Islet of Langerhans (tissue), 1 donor: ENCODE results near the gene GMDS.

ENCODE experiments used
- FAIRE-seq: peaks from one replicate; lab custom pipeline; 2011; peaks lifted over from hg19 to GRCh38; lab: Jason Lieb, UNC

GMDS gene

DNA sequence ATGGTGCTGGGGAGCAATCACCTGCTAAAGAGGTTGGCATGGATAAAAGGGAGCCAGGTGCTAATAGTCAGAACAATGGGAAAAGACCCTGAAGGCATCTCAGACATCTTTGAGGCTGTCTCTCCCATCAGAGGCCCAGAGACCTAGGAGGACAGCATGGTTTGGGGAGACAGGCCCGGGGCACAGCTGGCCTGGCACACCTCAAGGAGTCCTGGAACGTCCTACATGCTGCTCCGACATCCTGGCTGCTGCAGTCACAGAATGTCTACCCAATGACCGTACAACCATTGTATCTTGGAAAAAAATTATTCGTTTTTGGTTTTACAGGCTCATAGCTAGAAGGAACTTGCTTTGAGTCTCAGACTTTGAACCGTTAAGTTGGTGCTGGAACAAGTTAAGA, 4.4 kb downstream of the GMDS start:
- FAIRE-seq = no peak

DNA sequence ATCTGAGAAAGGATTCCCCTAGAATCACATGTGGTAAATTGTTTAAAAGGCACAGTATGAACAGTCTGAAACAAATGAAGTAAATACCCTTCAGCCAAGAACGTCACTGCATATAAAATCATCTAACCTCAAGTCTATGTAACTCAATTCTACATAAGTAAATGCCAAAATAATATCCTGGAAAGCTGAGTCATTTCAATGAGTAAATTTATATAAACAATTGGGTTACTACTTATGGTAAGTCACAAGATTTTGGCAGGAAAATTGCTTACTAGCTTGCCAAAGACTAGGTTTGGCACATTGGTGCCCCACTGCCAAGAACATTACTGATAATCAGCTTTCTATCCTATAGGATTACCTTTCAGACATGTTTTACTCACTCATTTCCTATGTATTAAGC, 8.4 kb downstream of the GMDS start:
- no peak for FAIRE-seq

DNA sequence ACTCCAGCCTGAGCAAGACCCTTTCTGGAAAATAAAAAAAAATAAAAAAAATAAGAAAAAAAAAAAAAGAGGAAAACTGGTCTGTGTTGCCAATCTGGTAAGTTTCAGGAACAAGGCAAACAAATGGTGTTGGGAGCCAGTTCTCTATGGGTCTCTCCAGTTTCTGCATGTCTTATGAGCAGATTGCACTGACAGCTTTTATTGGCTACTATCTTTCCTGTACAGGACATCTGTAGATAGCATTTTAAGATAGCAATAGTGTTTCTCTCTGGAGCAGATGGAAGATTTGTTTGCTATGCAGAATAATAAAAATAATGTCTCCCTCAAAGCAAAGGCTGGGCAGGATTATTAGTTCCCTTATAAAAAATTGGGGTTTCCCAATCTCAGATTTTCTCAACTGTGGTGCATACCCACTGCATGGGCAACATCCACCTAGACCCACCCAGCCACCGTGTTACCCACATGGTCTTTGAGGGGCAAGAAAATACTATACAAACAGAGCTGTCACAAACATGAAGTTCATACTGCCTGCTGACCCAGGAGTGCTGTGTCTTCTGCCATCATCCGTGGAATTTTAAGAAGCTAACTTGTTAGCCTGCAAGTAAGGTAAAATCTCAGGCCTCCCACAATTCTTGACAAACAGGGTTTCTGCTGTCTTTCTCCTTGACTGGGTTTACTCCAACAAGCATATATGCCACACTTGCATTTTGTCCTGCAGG, 9.5 kb downstream of the GMDS start:
- FAIRE-seq = no peak

DNA sequence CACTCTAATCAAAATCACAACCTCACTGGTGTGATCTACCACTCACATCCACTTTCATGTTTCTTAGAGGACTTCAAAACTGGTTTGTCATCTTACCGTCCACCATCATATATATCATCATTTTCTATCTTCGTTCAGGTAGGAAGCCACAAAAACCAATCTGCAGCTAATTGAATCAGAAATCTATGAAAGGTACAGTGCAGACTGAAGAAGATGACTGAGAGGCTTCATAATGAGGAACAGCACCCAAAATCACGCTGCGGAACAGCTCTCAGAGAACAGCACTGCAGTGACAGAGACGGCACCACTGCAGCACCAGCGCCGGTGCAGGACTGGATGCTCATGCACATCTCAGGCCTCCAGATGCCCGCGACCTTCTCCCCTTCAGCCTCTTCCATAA, 13.0 kb downstream of the GMDS start:
- FAIRE-seq = no peak

DNA sequence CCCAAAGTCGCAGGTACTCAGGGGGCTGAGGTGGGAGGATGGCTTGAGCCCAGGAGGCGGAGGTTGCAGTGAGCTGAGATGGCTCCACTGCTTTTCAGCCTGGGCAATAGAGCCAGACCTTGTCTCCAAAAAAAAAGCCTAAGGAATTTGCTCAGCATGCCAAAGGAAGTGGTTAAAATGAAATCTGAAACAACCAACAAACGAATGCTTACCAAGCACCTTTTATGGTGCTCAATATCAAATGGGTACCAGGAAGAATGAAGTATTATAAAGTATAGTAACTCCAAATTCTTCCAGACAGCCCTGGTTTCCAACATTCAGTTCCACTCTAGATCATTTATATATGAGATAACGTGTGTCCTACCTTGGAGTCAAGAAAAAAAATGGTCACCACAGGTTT, 14.0 kb downstream of the GMDS start:
- no peak for FAIRE-seq

DNA sequence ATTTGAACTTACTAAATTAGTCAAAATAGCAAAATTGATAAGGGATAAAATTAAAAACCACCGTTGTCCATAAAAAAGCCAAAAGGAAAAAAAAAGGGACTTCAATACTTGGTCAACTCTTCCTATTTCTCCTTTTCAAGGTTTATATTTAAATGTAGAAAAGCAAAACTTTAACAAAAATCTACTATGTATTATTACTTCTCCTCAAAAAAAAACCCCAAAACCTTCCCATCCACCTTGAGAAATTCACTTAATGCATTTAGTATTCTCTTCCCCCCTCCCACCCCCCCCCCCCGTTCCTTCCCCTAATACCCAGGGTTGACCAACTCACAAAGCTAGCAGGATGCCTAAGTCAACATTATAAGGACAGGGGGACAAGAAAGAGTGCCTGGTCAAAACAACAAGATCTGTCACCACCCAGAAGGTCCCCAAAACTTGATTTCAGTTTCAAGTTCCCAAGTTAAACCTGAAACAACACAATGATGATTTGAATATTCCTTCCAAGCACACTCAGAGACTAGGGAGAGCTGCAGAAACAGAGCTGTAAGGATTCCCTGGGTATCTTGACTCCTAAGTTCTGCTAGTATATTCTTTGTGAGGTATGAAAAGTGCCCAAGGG, 14.6 kb downstream of the GMDS start:
- FAIRE-seq = no peak

DNA sequence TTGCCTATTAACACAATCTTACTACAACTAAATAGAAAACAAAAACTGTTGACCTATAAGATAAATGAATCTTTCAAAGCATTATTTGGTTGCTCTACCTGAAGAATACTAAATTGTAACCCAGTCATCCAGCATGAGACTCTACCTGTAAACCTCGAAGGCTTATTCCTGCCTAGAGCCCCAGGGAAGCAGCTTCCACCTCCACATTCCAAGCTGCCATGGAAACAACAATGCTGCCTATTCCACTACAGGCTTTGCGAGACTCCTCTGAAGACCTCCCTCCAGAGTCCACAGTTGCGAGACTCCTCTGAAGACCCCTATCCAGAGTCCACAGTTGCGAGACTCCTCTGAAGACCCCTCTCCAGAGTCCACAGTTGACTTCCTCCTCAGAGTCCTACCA, 15.7 kb downstream of the GMDS start:
- FAIRE-seq = no peak

DNA sequence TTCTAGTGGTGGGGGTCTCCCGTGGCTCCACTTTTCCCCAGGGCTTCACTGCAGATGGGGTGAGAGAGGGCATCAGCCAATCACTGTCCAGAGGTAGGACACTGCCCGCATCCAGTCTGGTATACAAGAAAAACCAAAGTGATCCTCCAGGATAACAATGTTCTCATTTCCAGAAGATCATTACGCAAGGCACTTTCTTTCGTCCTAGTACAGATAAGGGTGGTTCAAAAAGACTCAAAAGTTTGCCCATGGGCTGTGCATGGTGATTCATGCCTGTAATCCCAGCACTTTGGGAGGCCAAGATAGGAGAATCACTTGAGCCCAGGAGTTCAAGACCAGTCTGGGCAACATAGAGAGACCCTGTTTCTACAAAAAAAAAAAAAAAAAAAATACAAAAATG, 16.4 kb downstream of the GMDS start:
- FAIRE-seq = no peak

DNA sequence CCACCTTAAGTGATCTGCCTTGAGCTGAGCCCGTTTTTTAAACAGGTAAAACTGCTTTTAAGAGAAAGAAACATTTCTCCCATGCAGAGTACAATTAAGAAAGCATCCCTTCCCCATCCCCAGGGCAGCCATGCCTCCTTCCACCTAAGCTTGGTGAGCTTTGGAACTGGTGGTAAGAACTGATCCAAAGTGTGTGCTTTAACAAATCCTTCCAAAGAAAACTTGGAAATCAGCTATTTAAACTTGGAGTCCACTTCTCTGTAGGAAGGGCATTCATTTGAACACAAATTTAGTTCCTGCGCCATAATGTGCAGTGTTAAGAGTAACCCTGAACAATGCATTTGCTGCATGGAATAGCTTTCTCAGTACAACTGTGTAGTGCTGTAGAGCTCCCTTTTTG, 17.0 kb downstream of the GMDS start:
- no peak for FAIRE-seq

DNA sequence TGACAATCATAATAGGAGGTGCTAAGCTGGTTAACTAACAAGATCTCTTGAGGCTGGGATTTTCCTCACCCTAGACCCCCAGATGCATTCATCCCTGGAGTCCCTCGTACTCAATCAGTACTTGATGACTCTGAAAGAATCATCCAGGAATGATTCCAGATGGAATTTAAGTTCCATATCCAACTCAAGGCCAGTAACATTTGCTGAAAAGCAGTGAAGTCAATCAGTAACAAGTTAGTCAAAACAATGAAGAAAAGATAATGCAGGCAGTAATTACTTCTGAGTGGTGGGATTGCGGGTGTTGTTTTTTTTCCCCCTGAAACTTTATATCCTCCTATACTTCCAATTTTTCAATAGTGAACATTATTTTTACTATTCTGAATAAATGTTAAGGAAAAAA, 18.6 kb downstream of the GMDS start:
- FAIRE-seq = no peak

DNA sequence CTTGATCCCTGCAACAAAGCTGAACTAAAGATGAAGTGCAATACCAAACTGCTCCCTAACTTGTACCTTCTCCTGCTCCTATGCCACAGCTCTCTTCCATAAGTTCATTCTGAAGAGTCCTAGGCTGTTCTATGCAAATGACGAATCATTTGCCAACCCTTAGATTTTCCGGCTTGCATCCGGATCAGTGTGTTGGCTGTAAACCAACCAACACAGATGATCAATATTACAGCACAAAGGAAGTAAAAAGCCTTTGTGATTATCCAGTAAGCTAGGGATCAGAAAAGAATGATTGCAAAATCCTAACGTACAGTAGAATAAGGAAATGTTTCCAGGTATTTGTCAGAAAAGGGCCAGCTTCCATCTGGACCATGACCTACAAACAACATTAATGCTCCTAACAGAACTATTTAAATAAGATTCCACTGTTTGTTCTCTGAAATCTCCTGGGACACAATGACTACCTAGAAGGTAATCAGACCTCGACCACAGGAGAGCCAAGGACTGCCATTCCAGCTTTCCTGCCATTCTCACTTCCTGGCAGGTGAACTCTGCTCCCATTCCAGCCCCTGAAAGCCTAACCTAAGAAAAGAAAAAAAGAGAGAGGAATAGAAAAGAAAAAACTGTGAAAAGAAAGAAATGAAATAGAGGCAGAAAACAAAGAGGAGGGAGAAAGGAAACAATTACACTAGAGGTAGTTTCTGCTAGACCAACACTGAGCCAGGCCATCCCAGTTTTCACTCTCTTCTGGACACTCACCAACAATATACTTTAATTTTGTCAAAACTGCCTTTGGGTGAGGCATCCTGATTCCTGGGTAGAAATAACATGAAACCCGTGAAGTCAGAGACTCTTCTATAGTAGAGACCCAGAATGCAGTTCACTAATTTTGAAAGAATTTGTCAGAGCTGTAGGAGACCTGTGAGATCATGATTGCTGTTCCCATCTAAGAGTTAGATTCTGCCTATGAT, 19.7 kb downstream of the GMDS start:
- no peak for FAIRE-seq

DNA sequence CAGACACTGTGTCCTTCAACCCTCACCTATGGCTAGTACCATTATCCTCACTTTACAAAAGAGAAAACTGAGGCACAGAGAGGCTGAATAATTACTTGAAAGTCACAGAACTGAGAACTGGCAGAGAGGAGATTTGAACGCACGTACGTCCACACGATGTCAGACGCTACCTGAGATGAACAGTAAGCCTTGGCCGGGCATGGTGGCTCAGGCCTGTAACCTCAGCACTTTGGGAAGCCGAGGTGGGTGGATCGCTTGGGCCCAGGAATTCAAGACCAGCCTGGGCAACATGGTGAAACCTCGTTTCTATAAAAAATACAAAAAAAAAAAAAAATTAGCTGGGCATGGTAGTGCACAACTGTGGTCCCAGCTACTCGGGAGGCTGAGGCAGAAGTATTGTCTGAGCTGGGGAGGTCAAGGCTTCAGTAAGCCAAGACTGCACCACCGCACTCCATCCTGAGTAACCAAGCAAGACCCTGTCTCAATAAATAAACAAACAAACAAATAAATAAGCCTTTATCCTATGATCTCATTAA, 20.5 kb downstream of the GMDS start:
- FAIRE-seq = no peak

DNA sequence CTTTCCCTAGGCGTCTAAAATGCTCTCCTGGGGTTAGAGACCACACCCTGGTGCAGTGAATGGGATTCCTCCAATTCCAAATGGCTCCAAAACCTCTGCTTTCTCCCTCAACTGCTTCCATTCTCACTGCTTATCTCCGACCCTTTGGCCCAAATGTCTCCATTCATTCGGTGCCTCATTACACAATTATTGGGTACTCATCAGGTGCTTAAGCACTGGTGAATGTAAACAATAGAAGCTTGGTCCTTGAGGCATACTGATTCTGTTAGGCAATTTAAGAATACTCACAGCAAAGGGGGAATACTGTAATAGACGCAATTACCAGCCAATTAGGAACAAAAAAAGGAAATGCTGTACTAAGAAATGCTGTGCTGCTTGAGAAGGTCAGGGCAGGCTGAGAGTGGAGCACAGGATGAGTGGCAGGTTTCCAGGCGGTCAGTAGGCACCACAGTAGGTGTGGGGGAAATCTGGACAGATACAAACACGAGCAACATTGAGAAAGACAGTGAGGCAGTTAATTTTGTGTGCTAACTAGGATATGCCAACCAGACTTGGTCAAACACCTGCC, 23.0 kb downstream of the GMDS start:
- FAIRE-seq = no peak

DNA sequence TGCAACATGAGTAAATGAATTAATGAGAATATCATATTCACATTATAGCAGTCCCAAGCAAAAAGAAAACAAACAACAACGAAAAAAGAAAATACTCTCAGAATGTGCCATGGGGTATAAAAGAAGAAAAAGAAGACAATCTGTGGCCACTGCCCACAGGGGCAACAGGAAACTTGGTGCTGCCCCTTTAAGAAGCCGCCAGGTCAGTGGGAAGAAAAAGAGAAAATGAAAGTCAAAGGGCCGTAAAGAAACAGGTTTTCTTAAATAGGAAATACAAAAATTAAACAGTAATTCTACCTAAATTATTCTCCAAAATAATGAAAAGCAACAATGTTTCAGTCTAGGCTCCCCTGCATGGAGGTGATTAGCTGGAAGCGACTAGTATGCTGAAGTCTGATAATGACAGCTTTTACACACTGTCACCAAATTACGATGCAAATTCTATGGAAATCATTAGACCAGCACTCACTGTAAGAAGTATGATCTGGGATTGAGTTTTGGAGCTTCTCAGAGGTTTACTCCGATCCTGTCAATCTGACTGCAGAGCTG, 23.6 kb downstream of the GMDS start:
- no peak for FAIRE-seq

DNA sequence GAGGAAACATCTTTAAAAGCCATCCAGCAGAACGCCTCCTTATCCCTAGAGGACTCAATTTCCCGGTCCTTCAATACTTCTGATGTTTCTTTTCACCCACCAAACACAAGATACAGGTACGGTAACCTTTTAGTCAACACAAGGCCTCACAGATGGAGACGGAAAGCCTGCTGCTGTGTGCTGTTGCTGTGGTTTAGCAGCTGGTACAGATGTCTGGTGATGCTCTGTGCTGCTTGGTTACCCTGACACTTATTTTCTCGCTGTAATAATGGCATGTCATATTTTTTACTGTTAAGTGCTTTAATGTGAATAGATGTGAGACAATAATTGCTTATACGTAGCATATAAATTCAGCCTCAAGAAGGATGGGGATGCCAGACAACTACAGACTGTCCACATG, 25.3 kb downstream of the GMDS start:
- no peak for FAIRE-seq

DNA sequence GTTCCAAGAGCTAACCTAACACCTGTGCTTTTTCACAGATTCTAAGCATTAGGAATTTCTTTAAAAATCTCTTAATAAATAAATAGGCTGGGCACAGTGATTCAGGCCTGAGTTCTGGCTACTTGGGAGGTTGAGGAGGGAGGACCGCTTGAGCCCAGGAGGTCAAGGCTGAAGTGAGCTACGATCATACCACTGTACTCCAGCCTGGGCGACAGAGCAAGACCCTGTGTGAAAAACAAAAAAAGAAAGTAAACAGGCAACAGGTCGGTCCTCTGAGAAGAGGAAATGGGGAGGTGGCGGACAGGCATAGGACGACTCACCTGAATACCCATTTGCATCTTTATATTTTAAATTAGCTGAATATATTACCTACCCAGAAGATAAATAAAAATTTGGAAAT, 26.5 kb downstream of the GMDS start:
- FAIRE-seq = no peak

DNA sequence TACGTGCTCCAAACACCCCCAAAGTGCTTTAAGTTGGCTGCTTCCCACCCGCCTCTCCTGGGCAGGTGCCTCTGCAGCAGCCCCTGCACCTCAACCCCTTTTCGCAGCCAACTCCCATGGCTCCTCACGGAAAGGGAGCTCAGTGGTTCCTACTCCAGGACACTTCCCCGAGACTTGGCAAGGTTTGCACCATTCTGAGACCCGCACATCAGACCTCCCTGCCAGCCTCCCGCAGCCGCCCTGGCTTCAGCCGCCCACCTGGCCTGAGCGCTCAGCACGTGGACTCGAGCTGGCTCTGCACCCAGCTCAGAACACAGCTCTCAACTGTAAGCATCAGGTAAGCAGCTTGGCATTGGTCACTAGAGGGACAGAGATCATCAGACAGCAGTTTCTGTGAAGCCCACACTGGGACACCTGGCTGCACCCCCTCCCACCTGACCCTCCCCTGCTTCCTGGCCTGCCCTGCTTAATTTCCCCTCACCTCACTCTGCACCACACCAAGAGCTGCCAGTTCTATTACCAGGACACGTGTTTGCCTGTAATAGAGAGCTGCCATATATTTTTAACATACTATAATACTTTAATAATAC, 28.5 kb downstream of the GMDS start:
- FAIRE-seq = no peak

DNA sequence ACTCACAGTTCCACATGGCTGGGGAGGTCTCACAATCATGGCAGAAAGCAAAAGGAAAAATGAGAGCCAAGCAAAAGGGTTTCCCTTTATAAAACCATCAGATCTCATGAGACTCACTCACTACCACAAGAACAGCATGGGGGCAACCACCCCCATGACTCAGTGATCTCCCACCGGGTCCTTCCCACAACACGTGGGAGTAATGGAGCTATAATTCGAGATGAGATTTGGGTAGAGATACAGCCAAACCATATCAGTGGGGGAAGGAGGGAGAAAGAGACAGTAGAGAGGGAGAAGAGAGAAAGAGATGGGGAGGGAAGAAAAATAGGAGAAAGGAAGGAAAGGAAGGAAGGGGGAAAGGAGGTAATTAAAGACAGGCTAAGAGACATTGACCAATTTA, 30.1 kb downstream of the GMDS start:
- FAIRE-seq = no peak

DNA sequence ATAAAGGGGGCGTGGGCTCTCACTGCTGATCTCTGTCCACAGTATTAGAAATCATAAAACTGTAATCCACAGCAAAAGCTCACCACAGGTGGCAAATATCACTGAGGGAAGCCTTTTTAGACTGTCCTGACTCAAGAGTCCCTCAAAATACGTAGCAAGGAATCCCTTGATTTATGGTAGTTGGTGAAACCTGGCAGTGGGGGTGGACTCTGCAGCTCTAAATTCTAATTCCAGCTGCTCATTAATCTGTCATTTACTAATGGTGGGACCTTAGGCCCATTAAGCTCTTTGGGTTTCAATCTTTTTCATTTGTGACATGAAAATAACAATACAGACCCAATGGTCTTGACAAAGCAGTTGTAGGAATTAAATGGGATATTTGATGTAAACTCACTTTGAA, 32.3 kb downstream of the GMDS start:
- FAIRE-seq = no peak

DNA sequence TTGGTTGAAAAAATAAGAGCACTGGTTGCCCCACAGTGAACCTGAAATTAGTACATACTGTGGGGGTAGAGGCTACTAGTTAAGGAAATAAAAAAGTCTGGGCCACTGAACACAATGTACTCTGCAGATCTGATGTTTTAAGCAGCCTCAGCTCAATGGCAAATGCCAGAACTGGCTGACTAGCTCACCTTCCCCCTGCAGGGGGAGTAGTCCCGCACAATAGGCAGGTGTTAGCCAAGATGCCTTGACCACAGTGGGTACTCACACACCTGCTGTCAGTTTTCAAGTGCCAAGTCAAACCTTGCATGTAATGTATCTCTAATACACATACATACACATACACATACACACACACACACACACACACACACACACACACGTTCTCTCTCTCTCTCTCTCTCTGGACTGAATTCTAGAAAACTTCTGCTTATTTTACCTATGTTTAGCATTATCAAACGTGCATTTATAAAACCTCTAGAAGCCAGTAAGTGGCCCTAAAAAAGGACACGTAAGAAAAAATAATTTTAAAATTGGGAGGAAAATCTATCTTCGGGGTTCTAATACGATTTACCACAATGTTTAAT, 36.1 kb downstream of the GMDS start:
- no peak for FAIRE-seq

DNA sequence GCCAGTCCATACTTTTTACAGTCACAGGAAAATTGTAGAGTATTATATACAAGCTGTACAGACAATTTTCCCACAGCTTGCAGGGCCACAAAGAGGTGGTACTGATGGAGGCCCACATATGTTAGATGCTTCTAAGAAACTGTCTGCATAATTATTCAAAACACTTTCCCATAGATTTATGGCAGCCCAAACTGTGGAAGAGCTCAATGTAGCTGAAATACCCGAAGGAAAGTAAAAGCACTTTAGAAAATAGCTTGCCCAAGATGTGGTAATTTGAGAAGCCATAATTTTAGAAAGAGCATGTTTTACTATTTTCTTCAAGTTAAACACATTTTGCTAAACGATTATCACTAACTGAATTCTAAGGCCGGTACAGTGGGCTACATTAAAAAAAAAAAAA, 36.9 kb downstream of the GMDS start:
- FAIRE-seq = no peak

DNA sequence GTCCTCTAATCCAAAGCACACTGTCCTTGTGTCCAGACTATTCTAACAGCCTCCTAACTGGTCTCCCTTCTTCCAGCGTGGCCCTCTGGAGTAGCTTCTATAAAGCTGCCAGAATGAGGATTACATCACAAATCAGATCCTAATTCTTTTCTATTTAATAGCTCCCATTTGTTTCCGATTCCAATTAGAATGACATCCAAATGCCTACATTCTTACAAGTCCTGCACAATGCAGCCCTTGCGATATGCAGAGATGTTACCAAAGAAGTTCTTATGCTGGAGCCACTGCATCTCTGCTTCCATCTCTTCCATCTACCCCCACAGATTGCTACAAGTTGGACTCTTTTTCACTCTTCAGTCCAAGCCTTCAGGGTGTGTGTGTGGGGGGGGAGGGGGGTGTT, 40.0 kb downstream of the GMDS start:
- no peak for FAIRE-seq
